Neural progenitor cell (in vitro differentiated cells): ENCODE results near the gene CAPN12. TPM values are rescaled to one million over a fixed set of nuclear protein-coding genes. Genes with fewer than 3 reads are reported as not detected.

ENCODE experiments used
- DNase-seq: peaks from one replicate; pipeline ENCODE4 v3.0.0-alpha.2; 2016; ENCODE audit warnings: low spot score
- H2AFZ ChIP-seq: fragments of 200-600 bp; sonication (generic); replicated peaks from 2 replicates; pipeline ENCODE4 v1.6.1; 2016; ENCODE audit warnings: antibody characterized with exemption
- H3F3A ChIP-seq: fragments of 200-600 bp; sonication (generic); 2 replicates; pipeline ENCODE4 v1.6.1; 2016; ENCODE audit warnings: antibody characterized with exemption, low read depth
- H3K27ac ChIP-seq: fragments of 200-600 bp; sonication (generic); 2 replicates; pipeline ENCODE4 v1.5.1; 2016; ENCODE audit warnings: mild to moderate bottlenecking
- H3K27me3 ChIP-seq: fragments of 200-600 bp; sonication (generic); 2 replicates; pipeline ENCODE4 v1.6.1; 2016; ENCODE audit warnings: mild to moderate bottlenecking, moderate library complexity
- H3K36me3 ChIP-seq: fragments of 200-600 bp; sonication (generic); 2 replicates; pipeline ENCODE4 v1.5.1; 2016
- H3K4me1 ChIP-seq: fragments of 200-600 bp; sonication (generic); 2 replicates; pipeline ENCODE4 v1.6.1; 2016; ENCODE audit warnings: mixed run types
- H3K4me2 ChIP-seq: fragments of 200-600 bp; sonication (generic); 2 replicates; pipeline ENCODE4 v1.6.1; 2016
- H3K4me3 ChIP-seq: fragments of 200-600 bp; sonication (generic); 2 replicates; pipeline ENCODE4 v1.5.1; 2016
- H3K79me2 ChIP-seq: fragments of 200-600 bp; sonication (generic); 2 replicates; pipeline ENCODE4 v1.6.1; 2016; ENCODE audit warnings: low read depth
- H3K9ac ChIP-seq: fragments of 200-600 bp; sonication (generic); 2 replicates; pipeline ENCODE4 v1.6.1; 2016
- H3K9me3 ChIP-seq: fragments of 200-600 bp; sonication (generic); 2 replicates; pipeline ENCODE4 v1.5.1; 2016; ENCODE audit warnings: low read depth
- H4K20me1 ChIP-seq: fragments of 200-600 bp; sonication (generic); 2 replicates; pipeline ENCODE4 v1.6.1; 2016; ENCODE audit warnings: low read depth
- H3K27ac Mint-ChIP-seq: 3 replicates; pipeline ENCODE4 v1.8.0; 2021; ENCODE audit warnings: mixed read lengths
- H3K27me3 Mint-ChIP-seq: 2 replicates; pipeline ENCODE4 v1.8.0; 2022; ENCODE audit warnings: low read depth, mild to moderate bottlenecking, inconsistent platforms, moderate library complexity, mixed read lengths; ENCODE audit not compliant: insufficient read depth
- H3K36me3 Mint-ChIP-seq: 3 replicates; pipeline ENCODE4 v1.8.0; 2021; ENCODE audit warnings: mixed read lengths
- H3K4me1 Mint-ChIP-seq: 3 replicates; pipeline ENCODE4 v1.8.0; 2021; ENCODE audit warnings: mixed read lengths
- H3K4me3 Mint-ChIP-seq: 3 replicates; pipeline ENCODE4 v1.8.0; 2021; ENCODE audit warnings: mild to moderate bottlenecking, moderate library complexity, mixed read lengths
- H3K9me3 Mint-ChIP-seq: 3 replicates; pipeline ENCODE4 v1.8.0; 2020; ENCODE audit warnings: mixed read lengths
- CTCF ChIP-seq: fragments of 200-600 bp; sonication (generic); IDR thresholded peaks from 2 replicates; pipeline ENCODE4 v1.5.1; 2017; ENCODE audit warnings: antibody characterized with exemption, mild to moderate bottlenecking
- EZH2 ChIP-seq: fragments of 200-600 bp; sonication (generic); IDR thresholded peaks from 2 replicates; pipeline ENCODE4 v1.6.1; 2017; ENCODE audit warnings: antibody characterized with exemption, mild to moderate bottlenecking, moderate library complexity
- EZH2phosphoT487 ChIP-seq: fragments of 200-600 bp; sonication (generic); IDR thresholded peaks from 2 replicates; pipeline ENCODE4 v1.6.1; 2017; ENCODE audit warnings: antibody characterized with exemption
- total RNA-seq: library from RNA; depleted of rRNA; stranded (reverse); fragments of >200 nt; gene quantifications from 2 replicates; pipeline ENCODE4 v1.2.3, GENCODE V29; 2015; ENCODE audit warnings: low replicate concordance

CAPN12 gene
- total RNA-seq, 1 donor from 2014 or later = 1.0 TPM

DNA sequence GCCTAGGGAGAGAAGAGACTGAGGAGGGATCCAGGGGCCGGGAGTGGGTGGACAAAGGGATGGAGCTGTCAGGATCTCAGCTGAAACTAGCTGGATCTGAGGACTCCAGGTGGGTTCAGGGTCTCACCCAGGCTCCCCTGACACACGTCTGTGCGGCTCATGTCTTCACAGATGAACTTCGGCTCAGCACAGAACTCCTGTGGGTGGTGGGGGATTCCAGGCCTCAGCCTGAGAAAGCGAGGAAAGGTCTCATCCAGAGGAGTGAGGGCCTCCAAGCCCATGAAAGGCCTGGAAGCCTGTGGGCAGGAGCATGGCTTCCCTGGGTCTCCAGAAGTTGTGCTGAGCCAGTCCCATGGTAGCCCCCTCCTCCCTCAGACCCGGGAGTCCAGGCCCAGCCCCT, 1.4 kb downstream of the CAPN12 start:
- H3K36me3 ChIP-seq = no peaks in the 10 kb centered on the region
- H3K4me1 ChIP-seq = no peaks in the 10 kb centered on the region
- Mint-ChIP-seq H3K4me3 (no peak overlapping the region), H3K9me3 (no peaks in the 10 kb centered on the region), H3K27me3 (peaks cover 10% of the 10 kb centered on the region), H3K27ac (no peak overlapping the region), H3K36me3 (no peaks in the 10 kb centered on the region), H3K4me1 (peaks cover 1% of the 10 kb centered on the region)
- H3K9ac ChIP-seq = no peak overlapping the region
- no peak overlapping the region for H3K4me2 ChIP-seq
- peaks cover 2% of the 10 kb centered on the region for H3K27me3 ChIP-seq
- H3F3A ChIP-seq = no peaks in the 10 kb centered on the region
- no peak overlapping the region for H3K27ac ChIP-seq
- TF ChIP-seq EZH2phosphoT487 = no peak
- no peaks in the 10 kb centered on the region for H3K79me2 ChIP-seq
- no peaks in the 10 kb centered on the region for H4K20me1 ChIP-seq
- H3K4me3 ChIP-seq = no peak overlapping the region
- no peaks in the 10 kb centered on the region for H3K9me3 ChIP-seq
- H2AFZ ChIP-seq = no peak overlapping the region
- no peak for DNase-seq

GRCh38 chr19:38742296-38742695, 2.0 kb downstream of the CAPN12 start:
- peaks cover 2% of the 10 kb centered on the region for H3K36me3 Mint-ChIP-seq
- Histone ChIP-seq H3K9ac (no peak overlapping the region), H4K20me1 (no peaks in the 10 kb centered on the region), H3K36me3 (no peaks in the 10 kb centered on the region), H3K4me1 (peaks cover under 1% of the 10 kb centered on the region), H3K4me2 (no peak overlapping the region), H3K79me2 (no peaks in the 10 kb centered on the region), H3K27ac (no peak overlapping the region), H3K9me3 (no peaks in the 10 kb centered on the region), H3K27me3 (peaks cover 8% of the 10 kb centered on the region), H3K4me3 (no peak overlapping the region), H2AFZ (no peak overlapping the region), H3F3A (no peaks in the 10 kb centered on the region)
- no peak for DNase-seq
- peaks cover 6% of the 10 kb centered on the region for H3K4me1 Mint-ChIP-seq
- no peak for TF ChIP-seq EZH2phosphoT487
- no peak for TF ChIP-seq EZH2
- TF ChIP-seq CTCF = no peak
- H3K27me3 Mint-ChIP-seq = peaks cover 15% of the 10 kb centered on the region
- no peak overlapping the region for H3K27ac Mint-ChIP-seq
- H3K4me3 Mint-ChIP-seq = no peak overlapping the region
- no peaks in the 10 kb centered on the region for H3K9me3 Mint-ChIP-seq

- no peak overlapping the region for H3K27ac ChIP-seq
- Mint-ChIP-seq H3K4me3 (no peak overlapping the region), H3K27me3 (peaks cover 15% of the 10 kb centered on the region), H3K4me1 (peaks cover 6% of the 10 kb centered on the region), H3K36me3 (peaks cover 2% of the 10 kb centered on the region), H3K9me3 (no peaks in the 10 kb centered on the region), H3K27ac (no peak overlapping the region)
- no peaks in the 10 kb centered on the region for H3K79me2 ChIP-seq
- no peaks in the 10 kb centered on the region for H4K20me1 ChIP-seq
- H3K36me3 ChIP-seq = no peaks in the 10 kb centered on the region
- no peaks in the 10 kb centered on the region for H3K9me3 ChIP-seq
- H3K4me3 ChIP-seq = no peak overlapping the region
- peaks cover 4% of the 10 kb centered on the region for H3K4me1 ChIP-seq
- peaks cover 14% of the 10 kb centered on the region for H3K27me3 ChIP-seq
- TF ChIP-seq EZH2phosphoT487 = no peak
- no peak for TF ChIP-seq CTCF
- no peak for TF ChIP-seq EZH2
- DNase-seq = no peak
- no peak overlapping the region for H3K4me2 ChIP-seq
- H3F3A ChIP-seq = no peaks in the 10 kb centered on the region
- H2AFZ ChIP-seq = no peak overlapping the region
- no peak overlapping the region for H3K9ac ChIP-seq
Measured at GRCh38 chr19:38741670-38742069, 2.6 kb downstream of the CAPN12 start.

- Histone ChIP-seq H3K79me2 (no peaks in the 10 kb centered on the region), H3F3A (no peaks in the 10 kb centered on the region)
- H3K9me3 Mint-ChIP-seq = no peaks in the 10 kb centered on the region
Measured at GRCh38 chr19:38740932-38741331, 3.3 kb downstream of the CAPN12 start.

More at GRCh38 chr19:38740932-38741331, 3.3 kb downstream of the CAPN12 start:
- H3K27me3 Mint-ChIP-seq = peaks cover 15% of the 10 kb centered on the region
- Histone ChIP-seq H3K27ac (no peak overlapping the region), H3K9me3 (no peaks in the 10 kb centered on the region), H3K4me3 (no peak overlapping the region), H3K9ac (no peak overlapping the region), H2AFZ (no peak overlapping the region), H3K27me3 (peaks cover 22% of the 10 kb centered on the region), H3K36me3 (no peaks in the 10 kb centered on the region), H3K4me2 (no peak overlapping the region), H4K20me1 (no peaks in the 10 kb centered on the region), H3K4me1 (peaks cover 4% of the 10 kb centered on the region)
- DNase-seq = no peak
- H3K4me1 Mint-ChIP-seq = peaks cover 6% of the 10 kb centered on the region
- no peak for TF ChIP-seq EZH2phosphoT487
- H3K36me3 Mint-ChIP-seq = peaks cover 2% of the 10 kb centered on the region
- no peak overlapping the region for H3K27ac Mint-ChIP-seq
- H3K4me3 Mint-ChIP-seq = no peak overlapping the region
